Measurements from ENCODE around the gene BATF3.

GRCh38 chr1:212651521-212651920 is 48.1 kb downstream of the BATF3 start:
- TF ChIP-seq EZH2 (IDR thresholded peaks at IDR 0.05; ENCODE audit: borderline replicate concordance, low read depth, low read length) (no peak), SPI1 (IDR thresholded peaks at IDR 0.05; ENCODE audit: borderline replicate concordance, low read depth, low read length) (no peak), ZNF121 (CRISPR knock-in tag; conservative IDR thresholded peaks at IDR 0.05) (no peak), NRF1 (conservative IDR thresholded peaks at IDR 0.05 in 1 of 2, IDR thresholded peaks at IDR 0.05 in 1 of 2) (no peak), BCL6 (CRISPR knock-in tag; IDR thresholded peaks at IDR 0.05) (no peak), MEIS2 (IDR thresholded peaks at IDR 0.05; ENCODE audit: partially characterized antibody) (no peak), POLR2A (conservative IDR thresholded peaks at IDR 0.05) (no peak), SMC3 (conservative IDR thresholded peaks at IDR 0.05; ENCODE audit: insufficient read depth, low read depth, low read length) (no peak), CHD1 (IDR thresholded peaks at IDR 0.05; ENCODE audit: low read length) (no peak), EP300 (IDR thresholded peaks at IDR 0.05; ENCODE audit: low read length) (no peak), HNRNPL (IDR thresholded peaks at IDR 0.05; ENCODE audit: low read depth, low read length) (no peak), RBM34 (IDR thresholded peaks at IDR 0.05; ENCODE audit: borderline replicate concordance, insufficient read depth, low read length) (no peak), DPF2 (IDR thresholded peaks at IDR 0.05) (no peak)
- TF ChIP-seq, protein P1, sequence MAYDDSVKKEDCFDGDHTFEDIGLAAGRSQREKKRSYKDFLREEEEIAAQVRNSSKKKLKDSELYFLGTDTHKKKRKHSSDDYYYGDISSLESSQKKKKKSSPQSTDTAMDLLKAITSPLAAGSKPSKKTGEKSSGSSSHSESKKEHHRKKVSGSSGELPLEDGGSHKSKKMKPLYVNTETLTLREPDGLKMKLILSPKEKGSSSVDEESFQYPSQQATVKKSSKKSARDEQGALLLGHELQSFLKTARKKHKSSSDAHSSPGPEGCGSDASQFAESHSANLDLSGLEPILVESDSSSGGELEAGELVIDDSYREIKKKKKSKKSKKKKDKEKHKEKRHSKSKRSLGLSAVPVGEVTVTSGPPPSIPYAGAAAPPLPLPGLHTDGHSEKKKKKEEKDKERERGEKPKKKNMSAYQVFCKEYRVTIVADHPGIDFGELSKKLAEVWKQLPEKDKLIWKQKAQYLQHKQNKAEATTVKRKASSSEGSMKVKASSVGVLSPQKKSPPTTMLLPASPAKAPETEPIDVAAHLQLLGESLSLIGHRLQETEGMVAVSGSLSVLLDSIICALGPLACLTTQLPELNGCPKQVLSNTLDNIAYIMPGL (CRISPR knock-in tag; IDR thresholded peaks at IDR 0.05), result no peak
